NCI-H446 (cell line): ENCODE data around the gene DKC1.

Experiments
- DNase-seq, 2 experiments: peaks; one replicate each; lab custom pipeline; 2025; lab: John Stamatoyannopoulos, UW

DKC1 gene

GRCh38 chrX:154762537-154763296 lies at the start of gene DKC1:
TSS of gene DKC1 (plus strand) at chrX:154762864. CDS start at chrX:154762966, 102 bp downstream.
- DNase-seq, result peak; percentile 88 to 97

- DNase-seq, result peak in 1 of 2 experiments; percentile 48
These were observed 47.7 kb upstream of the DKC1 start for GRCh38 chrX:154714925-154715324.

- no peak for DNase-seq
These were observed 46.8 kb upstream of the DKC1 start for GRCh38 chrX:154715825-154716224.

- DNase-seq, result no peak
These were observed 44.8 kb upstream of the DKC1 start for GRCh38 chrX:154717824-154718223.

GRCh38 chrX:154718616-154719015 lies 44.0 kb upstream of the DKC1 start:
- no peak for DNase-seq

- DNase-seq, result no peak
These were observed 43.5 kb upstream of the DKC1 start for GRCh38 chrX:154719132-154719675.

- no peak for DNase-seq
These were observed 42.6 kb upstream of the DKC1 start for GRCh38 chrX:154720067-154720466.

GRCh38 chrX:154721155-154721554 lies 41.5 kb upstream of the DKC1 start:
- DNase-seq, result no peak

- DNase-seq, result no peak
These were observed 37.5 kb upstream of the DKC1 start for GRCh38 chrX:154724993-154725756.

GRCh38 chrX:154727418-154727817 lies 35.2 kb upstream of the DKC1 start:
- no peak for DNase-seq

- no peak for DNase-seq
These were observed 34.8 kb upstream of the DKC1 start for GRCh38 chrX:154727871-154728270.

- DNase-seq, result no peak
These were observed 34.1 kb upstream of the DKC1 start for GRCh38 chrX:154728431-154729190.

- no peak for DNase-seq
These were observed 33.2 kb upstream of the DKC1 start for GRCh38 chrX:154729439-154729838.

GRCh38 chrX:154730253-154730891 lies 32.3 kb upstream of the DKC1 start:
- DNase-seq, result no peak

- DNase-seq, result no peak
These were observed 31.5 kb upstream of the DKC1 start for GRCh38 chrX:154731184-154731583.

GRCh38 chrX:154731881-154732280 lies 30.8 kb upstream of the DKC1 start:
- DNase-seq, result no peak

GRCh38 chrX:154732421-154733065 lies 30.1 kb upstream of the DKC1 start:
- no peak for DNase-seq

GRCh38 chrX:154733066-154733425 lies 29.6 kb upstream of the DKC1 start:
- no peak for DNase-seq

GRCh38 chrX:154734061-154734781 lies 28.4 kb upstream of the DKC1 start:
- DNase-seq, result no peak

- DNase-seq, result no peak
These were observed 26.8 kb upstream of the DKC1 start for GRCh38 chrX:154735695-154736393.
